ENCODE measurements around the gene VASN. TPM values are rescaled to one million over a fixed set of nuclear protein-coding genes. Genes with fewer than 3 reads are reported as not detected.

Gene VASN
- total RNA-seq, 1 donor from 2014 or later = 0.67 TPM

GRCh38 chr16:4382795-4383357 lies 11.2 kb downstream of the VASN start:
- Mint-ChIP-seq H3K4me1 (ENCODE audit: unreplicated experiment) (peaks cover 7% of the 10 kb centered on the region), H3K9me3 (ENCODE audit: unreplicated experiment) (no peaks in the 10 kb centered on the region), H3K4me3 (ENCODE audit: unreplicated experiment) (no peak overlapping the region), H3K27ac (ENCODE audit: unreplicated experiment) (no peak overlapping the region), H3K36me3 (ENCODE audit: low read depth, unreplicated experiment) (peaks cover 4% of the 10 kb centered on the region), H3K27me3 (ENCODE audit: unreplicated experiment) (peaks cover 11% of the 10 kb centered on the region)
- TF ChIP-seq CTCF (IDR thresholded peaks at IDR 0.05; ENCODE audit: unreplicated experiment) = no peak
- DNase-seq (ENCODE audit: low spot score) = no peak

GRCh38 chr16:4383591-4384444 lies 12.2 kb downstream of the VASN start:
- no peak for TF ChIP-seq CTCF (IDR thresholded peaks at IDR 0.05; ENCODE audit: unreplicated experiment)
- H3K4me1 Mint-ChIP-seq (ENCODE audit: unreplicated experiment) = peaks cover 6% of the 10 kb centered on the region
- no peak for DNase-seq (ENCODE audit: low spot score)
- H3K4me3 Mint-ChIP-seq (ENCODE audit: unreplicated experiment) = no peak overlapping the region
- peaks cover 4% of the 10 kb centered on the region for H3K36me3 Mint-ChIP-seq (ENCODE audit: low read depth, unreplicated experiment)
- H3K27ac Mint-ChIP-seq (ENCODE audit: unreplicated experiment) = no peak overlapping the region
- H3K9me3 Mint-ChIP-seq (ENCODE audit: unreplicated experiment) = no peaks in the 10 kb centered on the region
- peaks cover 10% of the 10 kb centered on the region for H3K27me3 Mint-ChIP-seq (ENCODE audit: unreplicated experiment)

- no peak for DNase-seq (ENCODE audit: low spot score)
- Mint-ChIP-seq H3K36me3 (ENCODE audit: low read depth, unreplicated experiment) (peaks cover 4% of the 10 kb centered on the region), H3K27me3 (ENCODE audit: unreplicated experiment) (peaks cover 10% of the 10 kb centered on the region), H3K27ac (ENCODE audit: unreplicated experiment) (no peak overlapping the region), H3K4me1 (ENCODE audit: unreplicated experiment) (peaks cover 6% of the 10 kb centered on the region), H3K9me3 (ENCODE audit: unreplicated experiment) (no peaks in the 10 kb centered on the region), H3K4me3 (ENCODE audit: unreplicated experiment) (no peak overlapping the region)
- TF ChIP-seq CTCF (IDR thresholded peaks at IDR 0.05; ENCODE audit: unreplicated experiment) = no peak
Measured at GRCh38 chr16:4384509-4384942, 12.9 kb downstream of the VASN start.

GRCh38 chr16:4385066-4385788 lies 13.6 kb downstream of the VASN start:
- Mint-ChIP-seq H3K36me3 (ENCODE audit: low read depth, unreplicated experiment) (peaks cover 10% of the 10 kb centered on the region), H3K4me3 (ENCODE audit: unreplicated experiment) (no peak overlapping the region), H3K4me1 (ENCODE audit: unreplicated experiment) (peaks cover 10% of the 10 kb centered on the region), H3K9me3 (ENCODE audit: unreplicated experiment) (no peaks in the 10 kb centered on the region), H3K27me3 (ENCODE audit: unreplicated experiment) (peaks cover 13% of the 10 kb centered on the region), H3K27ac (ENCODE audit: unreplicated experiment) (peak overlapping the region; percentile 18)
- no peak for DNase-seq (ENCODE audit: low spot score)
- no peak for TF ChIP-seq CTCF (IDR thresholded peaks at IDR 0.05; ENCODE audit: unreplicated experiment)

Data from endothelial cell (in vitro differentiated cells).